Neuronal stem cell (in vitro differentiated cells): ENCODE data around the gene CREB5.
A peak's percentile ranks its signal among the peaks of the same experiment; 100 is the strongest.

Experiments used
- DNase-seq: peaks from one replicate; pipeline ENCODE4 v3.0.0-alpha.2; 2013; ENCODE audit warnings: low spot score
- H2AFZ ChIP-seq: one replicate; pipeline ENCODE4 v1.6.1; 2013; ENCODE audit warnings: mild to moderate bottlenecking, low read length, inconsistent platforms
- H2AK5ac ChIP-seq: 2 replicates; pipeline ENCODE4 v1.6.1; 2013; ENCODE audit warnings: low read depth, mild to moderate bottlenecking, inconsistent platforms, low read length, moderate library complexity, mixed read lengths
- H2BK120ac ChIP-seq: 2 replicates; pipeline ENCODE4 v1.6.1; 2013; ENCODE audit warnings: low read depth, mild to moderate bottlenecking, inconsistent platforms, low read length, moderate library complexity, mixed read lengths
- H2BK12ac ChIP-seq: one replicate; pipeline ENCODE4 v1.6.1; 2013; ENCODE audit warnings: low read length, inconsistent platforms
- H2BK15ac ChIP-seq: 2 replicates; pipeline ENCODE4 v1.6.1; 2013; ENCODE audit warnings: mild to moderate bottlenecking, low read length, inconsistent platforms, mixed read lengths
- H2BK5ac ChIP-seq: one replicate; pipeline ENCODE4 v1.6.1; 2013; ENCODE audit warnings: inconsistent platforms, mild to moderate bottlenecking, low read length, moderate library complexity
- H3K14ac ChIP-seq: one replicate; pipeline ENCODE4 v1.6.1; 2013; ENCODE audit warnings: low read length, inconsistent platforms
- H3K18ac ChIP-seq: 2 replicates; pipeline ENCODE4 v1.6.1; 2013; ENCODE audit warnings: low read length, inconsistent platforms
- H3K23ac ChIP-seq: 2 replicates; pipeline ENCODE4 v1.6.1; 2013; ENCODE audit warnings: low read depth, mild to moderate bottlenecking, mixed read lengths, low read length, inconsistent platforms; ENCODE audit not compliant: poor library complexity
- H3K27ac ChIP-seq: replicated peaks from 3 replicates; pipeline ENCODE4 v1.5.1; 2013; ENCODE audit warnings: low read length, inconsistent platforms
- H3K27me3 ChIP-seq, 3 experiments: 2 replicates each; pipeline ENCODE4 v1.6.1; 2013; ENCODE audit warnings: low read length in 3 of 3, mild to moderate bottlenecking in 2 of 3, inconsistent platforms in 1 of 3, low read depth in 1 of 3, mixed read lengths in 1 of 3, moderate library complexity in 1 of 3; ENCODE audit not compliant: control insufficient read depth in 3 of 3, insufficient read depth in 3 of 3
- H3K36me3 ChIP-seq, 2 donors: replicated peaks in 1 of 2; 2 replicates each; pipeline ENCODE4 v1.6.1; 2013; ENCODE audit warnings: low read length in 2 of 2; ENCODE audit not compliant: control insufficient read depth in 2 of 2, insufficient read depth in 2 of 2
- H3K4ac ChIP-seq: 2 replicates; pipeline ENCODE4 v1.6.1; 2013; ENCODE audit warnings: inconsistent platforms, mild to moderate bottlenecking, low read length, moderate library complexity
- H3K4me1 ChIP-seq, 2 donors: 1 replicate in 1 of 2; 2 replicates in 1 of 2; pipeline ENCODE4 v1.6.1; 2013; ENCODE audit warnings: low read length in 2 of 2, low read depth in 1 of 2; ENCODE audit not compliant: control insufficient read depth in 2 of 2, insufficient read depth in 1 of 2
- H3K4me2 ChIP-seq: one replicate; pipeline ENCODE4 v1.6.1; 2013; ENCODE audit warnings: mild to moderate bottlenecking, low read length, inconsistent platforms; ENCODE audit not compliant: insufficient read depth, poor library complexity, severe bottlenecking
- H3K4me3 ChIP-seq, 2 donors: 2 replicates each; pipeline ENCODE4 v1.5.1; 2013; ENCODE audit warnings: low read length in 2 of 2, mild to moderate bottlenecking in 2 of 2, inconsistent platforms in 1 of 2, moderate library complexity in 1 of 2
- H3K79me1 ChIP-seq: one replicate; pipeline ENCODE4 v1.6.1; 2013; ENCODE audit warnings: low read depth, mild to moderate bottlenecking, inconsistent platforms, low read length, moderate library complexity
- H3K9ac ChIP-seq: one replicate; pipeline ENCODE4 v1.6.1; 2013; ENCODE audit warnings: mild to moderate bottlenecking, low read depth, low read length, inconsistent platforms; ENCODE audit not compliant: poor library complexity
- H3K9me3 ChIP-seq, 2 donors: replicated peaks in 1 of 2; 2 replicates each; pipeline versions ENCODE3 to v1.6.1; 2013; ENCODE audit warnings: low read length in 2 of 2, mild to moderate bottlenecking in 2 of 2, inconsistent platforms in 1 of 2, low read depth in 1 of 2, mixed read lengths in 1 of 2, moderate library complexity in 1 of 2; ENCODE audit not compliant: control insufficient read depth in 2 of 2, insufficient read depth in 1 of 2
- H4K8ac ChIP-seq: one replicate; pipeline ENCODE4 v1.6.1; 2013; ENCODE audit warnings: low read depth, mild to moderate bottlenecking, inconsistent platforms, low read length, moderate library complexity
- H4K91ac ChIP-seq: one replicate; pipeline ENCODE4 v1.6.1; 2013; ENCODE audit warnings: low read length, low read depth, mild to moderate bottlenecking, inconsistent platforms; ENCODE audit not compliant: poor library complexity
- WGBS, 2 donors: extraction: QIAGEN DNeasy Blood & Tissue Kit; methylation state at CpG; one replicate each; pipeline ENCODE4 v1.1.7; 2013; ENCODE audit warnings: missing lambda C conversion rate in 2 of 2, mixed read lengths in 1 of 2; ENCODE audit not compliant: insufficient read length in 2 of 2, insufficient replicate concordance in 1 of 2; ENCODE audit errors: extremely low coverage in 2 of 2; 5-methylcytosine and 5-hydroxymethylcytosine counted together

Gene CREB5

DNA sequence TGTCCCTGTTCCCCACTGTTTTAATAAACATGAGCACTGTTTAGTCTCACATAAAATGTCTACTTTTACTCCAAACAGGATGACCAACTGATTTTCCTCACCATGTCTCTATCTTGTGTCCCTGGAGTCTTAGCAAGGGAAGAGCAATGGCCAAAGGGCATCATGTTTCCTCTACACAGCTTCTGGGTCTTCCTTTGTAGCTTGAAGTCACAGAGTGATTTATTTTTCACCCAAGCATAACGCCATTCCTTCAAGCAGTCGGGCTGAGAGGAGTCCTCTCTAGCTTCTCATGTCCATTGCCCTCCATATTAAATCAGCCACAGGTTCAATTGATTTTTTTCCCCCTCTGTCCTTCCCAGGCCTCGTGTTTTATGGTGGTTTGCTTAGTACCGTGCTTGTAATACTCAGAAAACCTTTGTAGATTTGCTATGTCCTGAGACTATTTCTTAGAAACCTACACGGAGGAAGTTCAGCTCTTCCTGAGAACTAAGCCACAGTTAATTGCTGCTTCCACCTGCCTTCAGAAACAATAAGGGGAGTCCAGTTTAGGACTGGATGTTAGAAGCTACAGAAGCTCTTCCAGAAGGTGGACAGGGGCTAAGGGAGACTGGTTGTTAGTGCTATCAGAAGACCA, 178.8 kb downstream of the CREB5 start:
- H3K36me3 ChIP-seq, result no peaks in the 10 kb centered on the region
- no peak overlapping the region for H4K91ac ChIP-seq
- no peak overlapping the region for H3K4me3 ChIP-seq
- H2BK15ac ChIP-seq, result no peak overlapping the region
- no peaks in the 10 kb centered on the region for H3K9me3 ChIP-seq
- H3K18ac ChIP-seq, result no peak overlapping the region
- no peak overlapping the region for H2BK120ac ChIP-seq
- no peak overlapping the region for H2AFZ ChIP-seq
- no peak overlapping the region for H2BK12ac ChIP-seq
- H3K79me1 ChIP-seq, result no peaks in the 10 kb centered on the region
- no peak overlapping the region for H3K23ac ChIP-seq
- H3K27ac ChIP-seq, result no peak overlapping the region
- H4K8ac ChIP-seq, result no peak overlapping the region
- H3K14ac ChIP-seq, result no peak overlapping the region
- no peak overlapping the region for H3K4ac ChIP-seq
- no peak for DNase-seq
- WGBS, 2 donors, result no CpG with 5 or more reads among the region's 5 CpGs
- no peak overlapping the region for H2BK5ac ChIP-seq
- H3K4me2 ChIP-seq, result no peak overlapping the region
- peaks cover 0 to 2% of the 10 kb centered on the region in 2 donors for H3K4me1 ChIP-seq
- no peaks in the 10 kb centered on the region for H3K27me3 ChIP-seq
- no peak overlapping the region for H3K9ac ChIP-seq
- H2AK5ac ChIP-seq, result no peak overlapping the region

DNA sequence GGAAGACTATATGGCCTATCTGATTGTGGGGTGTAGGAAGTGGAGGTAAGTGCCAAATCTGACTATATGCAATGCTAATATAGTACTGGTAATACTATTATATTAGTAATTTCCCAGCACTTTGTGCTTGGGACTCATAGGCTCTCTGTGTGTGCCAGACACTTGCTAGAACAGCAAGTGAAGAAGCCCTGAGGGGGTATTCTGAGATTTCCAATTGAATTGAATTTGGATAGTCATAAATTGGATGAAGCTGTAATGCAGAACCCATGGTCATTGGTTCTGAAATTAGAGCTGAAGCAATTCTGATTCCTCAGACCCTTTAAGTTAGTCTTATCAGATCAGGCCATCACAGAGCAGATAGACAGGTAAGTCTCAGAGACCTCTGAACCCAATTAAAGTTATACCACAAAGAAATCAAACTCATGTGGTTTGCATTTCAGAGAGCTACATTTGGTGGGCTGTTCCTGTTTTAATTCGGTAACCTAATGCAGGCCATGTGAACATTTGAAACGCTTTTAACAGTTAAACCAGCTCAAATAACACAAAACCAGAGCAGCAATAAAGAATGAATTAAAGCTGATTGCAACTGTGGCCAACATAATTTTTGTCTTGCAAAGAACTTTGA, 179.5 kb downstream of the CREB5 start:
- no peaks in the 10 kb centered on the region for H3K27me3 ChIP-seq
- H3K27ac ChIP-seq, result no peak overlapping the region
- H3K9me3 ChIP-seq, result no peaks in the 10 kb centered on the region
- DNase-seq, result no peak
- H3K4me2 ChIP-seq, result no peak overlapping the region
- H3K4me3 ChIP-seq, result no peak overlapping the region
- no peaks in the 10 kb centered on the region for H3K36me3 ChIP-seq
- H3K4me1 ChIP-seq, result peaks cover 0 to 2% of the 10 kb centered on the region in 2 donors
- no peak overlapping the region for H2AFZ ChIP-seq
- H2BK12ac ChIP-seq, result no peak overlapping the region
- no peak overlapping the region for H2BK120ac ChIP-seq
- H3K79me1 ChIP-seq, result no peaks in the 10 kb centered on the region
- H3K9ac ChIP-seq, result no peak overlapping the region
- H2AK5ac ChIP-seq, result no peak overlapping the region
- no peak overlapping the region for H4K91ac ChIP-seq
- no peak overlapping the region for H3K4ac ChIP-seq
- no peak overlapping the region for H3K18ac ChIP-seq
- no peak overlapping the region for H3K14ac ChIP-seq
- no CpG with 5 or more reads among the region's 2 CpGs for WGBS, 2 donors
- no peak overlapping the region for H2BK5ac ChIP-seq
- no peak overlapping the region for H2BK15ac ChIP-seq
- no peak overlapping the region for H3K23ac ChIP-seq
- no peak overlapping the region for H4K8ac ChIP-seq

DNA sequence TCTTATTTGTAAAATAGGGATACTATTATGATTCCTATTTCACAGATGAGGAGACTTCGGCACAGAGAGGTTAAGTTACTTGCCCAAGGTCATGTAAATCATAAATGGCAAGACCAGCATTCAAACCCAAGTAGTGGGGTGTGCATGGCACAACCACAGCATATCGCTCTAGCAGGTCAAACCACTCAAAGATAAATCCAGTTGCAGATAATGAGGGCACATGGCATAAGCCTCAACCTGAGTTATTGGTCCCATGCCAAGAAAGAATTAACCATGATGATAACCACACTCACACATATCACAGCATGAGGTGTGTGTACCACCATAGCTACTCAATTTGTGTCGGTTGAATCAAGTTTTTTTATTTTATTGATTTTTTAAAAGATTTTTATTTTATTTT, 180.5 kb downstream of the CREB5 start:
- H3K4me3 ChIP-seq, result no peak overlapping the region
- H3K4me1 ChIP-seq, result no peaks in the 10 kb centered on the region
- no peaks in the 10 kb centered on the region for H3K79me1 ChIP-seq
- no peak overlapping the region for H3K27ac ChIP-seq
- no peak overlapping the region for H3K23ac ChIP-seq
- WGBS, 2 donors, result no CpG with 5 or more reads among the region's 3 CpGs
- H4K91ac ChIP-seq, result no peak overlapping the region
- peak overlapping the region; percentile 53 for H3K9ac ChIP-seq
- H2BK12ac ChIP-seq, result no peak overlapping the region
- H3K18ac ChIP-seq, result no peak overlapping the region
- no peaks in the 10 kb centered on the region for H3K9me3 ChIP-seq
- H3K4ac ChIP-seq, result no peak overlapping the region
- H3K27me3 ChIP-seq, result no peaks in the 10 kb centered on the region
- H2AK5ac ChIP-seq, result no peak overlapping the region
- H4K8ac ChIP-seq, result no peak overlapping the region
- no peaks in the 10 kb centered on the region for H3K36me3 ChIP-seq
- H3K4me2 ChIP-seq, result no peak overlapping the region
- no peak overlapping the region for H2BK120ac ChIP-seq
- H2BK5ac ChIP-seq, result no peak overlapping the region
- H2BK15ac ChIP-seq, result no peak overlapping the region
- H2AFZ ChIP-seq, result no peak overlapping the region
- DNase-seq, result no peak
- H3K14ac ChIP-seq, result no peak overlapping the region

DNA sequence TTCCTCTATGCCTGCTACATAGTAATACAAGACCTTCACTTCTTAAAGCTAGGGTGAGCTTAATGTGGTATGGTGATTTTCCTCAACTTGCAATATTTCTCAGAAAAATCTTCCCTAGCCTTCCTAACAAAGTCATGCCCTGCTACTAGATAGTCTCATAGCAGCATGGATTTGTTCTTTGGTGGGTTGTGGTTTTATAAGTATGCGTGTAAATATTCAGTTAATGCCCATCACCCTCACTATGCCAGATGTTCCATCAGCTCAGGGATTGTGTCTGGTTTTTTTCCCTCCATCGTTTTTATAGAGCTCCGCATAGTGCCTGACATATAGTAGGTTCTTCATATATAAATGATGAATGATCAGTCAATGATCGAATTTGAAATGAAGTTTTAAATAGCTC, 182.8 kb downstream of the CREB5 start:
- H3K4ac ChIP-seq, result no peak overlapping the region
- no peak overlapping the region for H3K4me2 ChIP-seq
- no peak overlapping the region for H3K4me3 ChIP-seq
- H2AFZ ChIP-seq, result no peak overlapping the region
- H3K23ac ChIP-seq, result no peak overlapping the region
- no peak overlapping the region for H4K91ac ChIP-seq
- no peak overlapping the region for H3K18ac ChIP-seq
- no peak overlapping the region for H3K14ac ChIP-seq
- H3K36me3 ChIP-seq, result no peaks in the 10 kb centered on the region
- no CpG with 5 or more reads among the region's 4 CpGs for WGBS, 2 donors
- no peak overlapping the region for H3K9ac ChIP-seq
- H2BK5ac ChIP-seq, result no peak overlapping the region
- no peak overlapping the region for H3K27ac ChIP-seq
- no peaks in the 10 kb centered on the region for H3K9me3 ChIP-seq
- no peak overlapping the region for H2AK5ac ChIP-seq
- no peak overlapping the region for H2BK15ac ChIP-seq
- H3K4me1 ChIP-seq, result no peaks in the 10 kb centered on the region
- H3K27me3 ChIP-seq, result no peaks in the 10 kb centered on the region
- no peak for DNase-seq
- no peak overlapping the region for H2BK120ac ChIP-seq
- H2BK12ac ChIP-seq, result no peak overlapping the region
- no peaks in the 10 kb centered on the region for H3K79me1 ChIP-seq
- no peak overlapping the region for H4K8ac ChIP-seq
